Stimulated activated CD8-positive, alpha-beta memory T cell treated with anti-CD3 and anti-CD28 coated beads, Interleukin-4, amount 100 ng/mL, for 1 hour (primary cell): Measurements from ENCODE around the gene ARMC5.
"Not testable (repeated sequence)": the region's sequence is repeated elsewhere in the genome, so short reads cannot be mapped to it uniquely, and the experiment has no call there.

Experiments used
- DNase-seq, 2 donors: peaks; one replicate each; pipeline ENCODE4 v3.0.0-alpha.2; 2020; ENCODE audit warnings: low read depth in 2 of 2, low spot score in 1 of 2

Gene ARMC5

GRCh38 chr16:31430380-31431052 is 28.8 kb upstream of the ARMC5 start:
- no peak for DNase-seq

GRCh38 chr16:31435341-31436220 is 23.7 kb upstream of the ARMC5 start:
- DNase-seq = no peak

- no peak for DNase-seq
Measured at GRCh38 chr16:31436221-31437045, 22.9 kb upstream of the ARMC5 start.

GRCh38 chr16:31438414-31438813 is 20.9 kb upstream of the ARMC5 start:
- no peak for DNase-seq

- DNase-seq = not testable (repeated sequence)
Measured at GRCh38 chr16:31439023-31439422, 20.3 kb upstream of the ARMC5 start.

- no peak for DNase-seq
Measured at GRCh38 chr16:31439519-31439918, 19.8 kb upstream of the ARMC5 start.

GRCh38 chr16:31440516-31441184 is 18.7 kb upstream of the ARMC5 start:
- no peak for DNase-seq

GRCh38 chr16:31441956-31442355 is 17.3 kb upstream of the ARMC5 start:
- DNase-seq = no peak

GRCh38 chr16:31445931-31446330 is 13.4 kb upstream of the ARMC5 start:
- DNase-seq = not testable (repeated sequence)

GRCh38 chr16:31451201-31451600 is 8.1 kb upstream of the ARMC5 start:
- DNase-seq = no peak

GRCh38 chr16:31451681-31452351 is 7.5 kb upstream of the ARMC5 start:
- DNase-seq = no peak

- no peak for DNase-seq
Measured at GRCh38 chr16:31452631-31453106, 6.6 kb upstream of the ARMC5 start.

GRCh38 chr16:31453255-31454204 is 5.8 kb upstream of the ARMC5 start:
- no peak for DNase-seq

- DNase-seq = no peak
Measured at GRCh38 chr16:31455601-31456314, 3.5 kb upstream of the ARMC5 start.

GRCh38 chr16:31456988-31457360 is 2.3 kb upstream of the ARMC5 start:
- DNase-seq = no peak

GRCh38 chr16:31458073-31458843 is 1.0 kb upstream of the ARMC5 start:
- DNase-seq = no peak

- peak; percentile 100 for DNase-seq
Measured at GRCh38 chr16:31459687-31460581, 633 bp downstream of the ARMC5 start.
